ENCODE data around the gene FSTL5. TPM values are rescaled to one million over a fixed set of nuclear protein-coding genes. Genes with fewer than 3 reads are reported as not detected.

The FSTL5 gene
- total RNA-seq, 2 donors from 2014 or later: 0.24 to 1.1 TPM

- no peak overlapping the region for H3K4me3 ChIP-seq (ENCODE audit: low read length)
- H3K4me1 Mint-ChIP-seq: no peaks in the 10 kb centered on the region
- H3K27me3 ChIP-seq (ENCODE audit: control insufficient read depth, insufficient read depth, low read length, poor library complexity, severe bottlenecking): no peaks in the 10 kb centered on the region
- H3K27me3 Mint-ChIP-seq (ENCODE audit: insufficient read depth): no peaks in the 10 kb centered on the region
- no peaks in the 10 kb centered on the region for H3K36me3 ChIP-seq (ENCODE audit: control insufficient read depth, insufficient read depth, low read length)
- TF ChIP-seq CTCF (conservative IDR thresholded peaks at IDR 0.05): no peak
- no peaks in the 10 kb centered on the region for H3K9me3 ChIP-seq (ENCODE audit: control insufficient read depth, low read length)
- H3K27ac ChIP-seq (ENCODE audit: low read depth, low read length): no peak overlapping the region
- H3K9me3 Mint-ChIP-seq: no peaks in the 10 kb centered on the region
- 80 to 97% methylated on average over 1 to 2 of the region's 2 CpGs for WGBS, 2 experiments (ENCODE audit: insufficient coverage in 1 of 2, insufficient read length in 1 of 2)
- no peaks in the 10 kb centered on the region for H3K36me3 Mint-ChIP-seq (ENCODE audit: low read depth)
- no peak overlapping the region for H3K9ac ChIP-seq (ENCODE audit: extremely low read depth, low read length, poor library complexity, severe bottlenecking)
- H3K27ac Mint-ChIP-seq: peak overlapping the region; percentile 72
- no peak overlapping the region for H3K4me3 Mint-ChIP-seq
- no peaks in the 10 kb centered on the region for H3K4me1 ChIP-seq (ENCODE audit: control insufficient read depth, insufficient read depth, low read length)
- no peak for DNase-seq
These were observed 152.7 kb downstream of the FSTL5 start for GRCh38 chr4:162011089-162011488.

- 75 to 92% methylated on average over 2 of the region's 2 CpGs for WGBS, 2 experiments (ENCODE audit: insufficient coverage in 1 of 2, insufficient read length in 1 of 2)
- no peaks in the 10 kb centered on the region for H3K36me3 ChIP-seq (ENCODE audit: control insufficient read depth, insufficient read depth, low read length)
- no peak overlapping the region for H3K4me3 ChIP-seq (ENCODE audit: low read length)
- no peaks in the 10 kb centered on the region for H3K27me3 Mint-ChIP-seq (ENCODE audit: insufficient read depth)
- DNase-seq: no peak
- no peak overlapping the region for H3K4me3 Mint-ChIP-seq
- no peak overlapping the region for H3K9ac ChIP-seq (ENCODE audit: extremely low read depth, low read length, poor library complexity, severe bottlenecking)
- H3K27ac ChIP-seq (ENCODE audit: low read depth, low read length): no peak overlapping the region
- no peaks in the 10 kb centered on the region for H3K9me3 ChIP-seq (ENCODE audit: control insufficient read depth, low read length)
- no peak for TF ChIP-seq CTCF (conservative IDR thresholded peaks at IDR 0.05)
- no peaks in the 10 kb centered on the region for H3K9me3 Mint-ChIP-seq
- H3K27me3 ChIP-seq (ENCODE audit: control insufficient read depth, insufficient read depth, low read length, poor library complexity, severe bottlenecking): no peaks in the 10 kb centered on the region
- H3K4me1 Mint-ChIP-seq: no peaks in the 10 kb centered on the region
- no peaks in the 10 kb centered on the region for H3K36me3 Mint-ChIP-seq (ENCODE audit: low read depth)
- no peaks in the 10 kb centered on the region for H3K4me1 ChIP-seq (ENCODE audit: control insufficient read depth, insufficient read depth, low read length)
- H3K27ac Mint-ChIP-seq: no peak overlapping the region
These were observed 153.4 kb downstream of the FSTL5 start for GRCh38 chr4:162010362-162010761.

GRCh38 chr4:161992317-161992716, 171.5 kb downstream of the FSTL5 start:
- Histone ChIP-seq H3K9me3 (ENCODE audit: control insufficient read depth, low read length) (no peaks in the 10 kb centered on the region), H3K27ac (ENCODE audit: low read depth, low read length) (no peak overlapping the region), H3K4me3 (ENCODE audit: low read length) (no peak overlapping the region), H3K9ac (ENCODE audit: extremely low read depth, low read length, poor library complexity, severe bottlenecking) (no peak overlapping the region), H3K4me1 (ENCODE audit: control insufficient read depth, insufficient read depth, low read length) (no peaks in the 10 kb centered on the region), H3K27me3 (ENCODE audit: control insufficient read depth, insufficient read depth, low read length, poor library complexity, severe bottlenecking) (no peaks in the 10 kb centered on the region), H3K36me3 (ENCODE audit: control insufficient read depth, insufficient read depth, low read length) (no peaks in the 10 kb centered on the region)
- Mint-ChIP-seq H3K4me3 (no peak overlapping the region), H3K27me3 (ENCODE audit: insufficient read depth) (no peaks in the 10 kb centered on the region), H3K27ac (peak overlapping the region; percentile 38), H3K9me3 (peaks cover 5% of the 10 kb centered on the region), H3K36me3 (ENCODE audit: low read depth) (no peaks in the 10 kb centered on the region), H3K4me1 (peaks cover 26% of the 10 kb centered on the region)
- TF ChIP-seq CTCF (conservative IDR thresholded peaks at IDR 0.05): no peak
- WGBS, 2 experiments (ENCODE audit: insufficient coverage in 1 of 2, insufficient read length in 1 of 2): 79 to 89% methylated on average over 6 to 7 of the region's 7 CpGs
- no peak for DNase-seq

All from endodermal cell (in vitro differentiated cells).